ENCODE results near the gene EIF6. TPM values are rescaled to one million over a fixed set of nuclear protein-coding genes. Genes with fewer than 3 reads are reported as not detected.

EIF6 gene
- total and polyA plus RNA-seq, 2 of the 8 experiments (the other 6 are each of a cell fraction or from before 2014, with no cell fraction given): 184 to 319 TPM

- H3K14ac ChIP-seq (ENCODE audit: insufficient read length): no peak overlapping the region
- H3K4me2 ChIP-seq (ENCODE audit: insufficient read depth in 1 of 2, low read depth in 2 of 2, low read length in 2 of 2): peak overlapping the region; percentile 9 to 30; a peak in 1 of 4 replicates
- no peaks in the 10 kb centered on the region; the same call in 1 of the 2 replicates for H3K79me1 ChIP-seq (ENCODE audit: low read depth, low read length)
- no peak overlapping the region for H2AFZ ChIP-seq (ENCODE audit: low read length)
- no peak overlapping the region for H2BK120ac ChIP-seq (replicated peaks; ENCODE audit: low read depth, low read length)
- H4K20me1 ChIP-seq (replicated peaks in 1 of 2; ENCODE audit: control insufficient read depth in 1 of 2, insufficient read depth in 2 of 2, low read length in 2 of 2): peaks cover 1% of the 10 kb centered on the region in 2 experiments
- H2BK20ac ChIP-seq (ENCODE audit: low read length): no peak overlapping the region
- FAIRE-seq: no peak
- no peak overlapping the region for H2BK5ac ChIP-seq (ENCODE audit: low read depth, low read length)
- peaks cover 3 to 7% (median 3%) of the 10 kb centered on the region in 4 experiments; a peak in 6 of 7 replicates for H3K4me1 ChIP-seq (replicated peaks in 1 of 4; ENCODE audit: control insufficient read depth in 3 of 4, insufficient read depth in 4 of 4, low read length in 3 of 4)
- no peak overlapping the region for H3K23ac ChIP-seq (ENCODE audit: insufficient read length)
- no peak overlapping the region for H3K18ac ChIP-seq (ENCODE audit: extremely low read depth, low read length)
- CTCF ChIA-PET (ENCODE audit: partially characterized antibody): interaction anchor here (0.6 to 7.3 kb wide), 6 partner anchors 9 to 112 kb away, joined by 3 to 106 read pairs (median 4); no protein-coding TSS in a partner anchor
- no peaks in the 10 kb centered on the region for H3K23me2 ChIP-seq (ENCODE audit: low read depth, low read length)
- no peaks in the 10 kb centered on the region; a peak in 2 of 7 replicates for H3K27me3 ChIP-seq (replicated peaks in 1 of 4; ENCODE audit: control insufficient read depth in 3 of 4, extremely low read depth in 1 of 4, insufficient read depth in 3 of 4, low read length in 3 of 4)
- no peak overlapping the region for H2AK5ac ChIP-seq (ENCODE audit: low read depth, low read length)
- no peak overlapping the region for H3K9ac ChIP-seq (replicated peaks in 1 of 4; ENCODE audit: extremely low read depth in 1 of 4, low read depth in 3 of 4, low read length in 3 of 4)
- H3K4me3 ChIP-seq (ENCODE audit: extremely low read depth in 1 of 4, insufficient read depth in 2 of 4, low read depth in 3 of 4, low read length in 4 of 4): no peak overlapping the region
- no peak overlapping the region for H3K4ac ChIP-seq (replicated peaks; ENCODE audit: insufficient read length, low read depth, low read length)
- H3K9me3 ChIP-seq (ENCODE audit: insufficient read depth in 2 of 2, low read depth in 1 of 2, low read length in 1 of 2): no peaks in the 10 kb centered on the region
- no peak overlapping the region for H3K56ac ChIP-seq (replicated peaks; ENCODE audit: insufficient read length, low read depth, low read length)
- H3K27ac ChIP-seq (ENCODE audit: low read depth, low read length): no peak overlapping the region
- POLR2A ChIA-PET (ENCODE audit: partially characterized antibody): interaction anchor here (0.7 to 1.8 kb wide), 4 partner anchors 12 to 126 kb away, joined by 3 to 4 read pairs (median 3); partner anchors contain the start of gene EIF6
- DNase-seq (ENCODE audit: low read depth in 1 of 2, low spot score in 2 of 2): no peak
- H4K91ac ChIP-seq (replicated peaks; ENCODE audit: insufficient read length, low read length): no peak overlapping the region
- no peaks in the 10 kb centered on the region for H3K36me3 ChIP-seq (ENCODE audit: control insufficient read depth in 2 of 4, insufficient read depth in 4 of 4, low read length in 3 of 4)
- 92% methylated on average over 3 of the region's 3 CpGs; no CpG with 5 or more reads in 1 of the 2 experiments for WGBS, 2 experiments (ENCODE audit: extremely low coverage in 1 of 2, insufficient coverage in 1 of 2, insufficient read length in 1 of 2, insufficient replicate concordance in 2 of 2, low coverage in 1 of 2, low lambda C conversion rate in 2 of 2, missing lambda C conversion rate in 1 of 2)
- H4K5ac ChIP-seq (ENCODE audit: insufficient read length, low read depth, low read length): no peak overlapping the region
- no peaks in the 10 kb centered on the region for H3K79me2 ChIP-seq (ENCODE audit: control insufficient read depth in 1 of 2, insufficient read depth in 2 of 2, low read length in 2 of 2)
- H2BK12ac ChIP-seq (ENCODE audit: low read depth, low read length): no peak overlapping the region
- H2BK15ac ChIP-seq (ENCODE audit: low read length): no peak overlapping the region
- no peak overlapping the region for H4K8ac ChIP-seq (ENCODE audit: extremely low read depth, insufficient read depth, low read length)
- TF ChIP-seq KDM4A (IDR thresholded peaks at IDR 0.05; ENCODE audit: low read depth, low read length, severe bottlenecking) (no peak), EZH2 (IDR thresholded peaks at IDR 0.05; ENCODE audit: low read depth, low read length, severe bottlenecking) (no peak), TCF12 (IDR thresholded peaks at IDR 0.05; ENCODE audit: low read depth, low read length) (no peak), TBP (IDR thresholded peaks at IDR 0.05; ENCODE audit: low read depth, low read length) (no peak), ZNF274 (IDR thresholded peaks at IDR 0.05; ENCODE audit: borderline replicate concordance, extremely low read depth, low read length) (no peak), BCL11A (IDR thresholded peaks at IDR 0.05; ENCODE audit: low read depth in 2 of 2, low read length in 2 of 2) (no peak), PHF8 (conservative IDR thresholded peaks at IDR 0.05; ENCODE audit: low read depth, low read length) (no peak), SP1 (IDR thresholded peaks at IDR 0.05; ENCODE audit: low read depth, low read length) (no peak), RXRA (IDR thresholded peaks at IDR 0.05; ENCODE audit: insufficient read depth, low read depth, low read length) (no peak), EGR1 (IDR thresholded peaks at IDR 0.05; ENCODE audit: borderline replicate concordance, low read depth, low read length) (no peak), CTBP2 (IDR thresholded peaks at IDR 0.05; ENCODE audit: borderline replicate concordance, insufficient read depth, insufficient read length, low read length) (no peak), CHD2 (IDR thresholded peaks at IDR 0.05; ENCODE audit: low read length) (no peak), SP2 (IDR thresholded peaks at IDR 0.05; ENCODE audit: low read length) (no peak)
Observed at GRCh38 chr20:35320396-35321126, 36.0 kb upstream of the EIF6 start.

All from H1 (cell line).